ENCODE measurements around the gene PAM. TPM values are rescaled to one million over a fixed set of nuclear protein-coding genes. Genes with fewer than 3 reads are reported as not detected.

Gene PAM
- total RNA-seq, 2 donors from 2014 or later = 69.2 to 124 TPM

- no peak for TF ChIP-seq CTCF (IDR thresholded peaks at IDR 0.05)
- no peaks in the 10 kb centered on the region for H3K27me3 ChIP-seq
- no peak for DNase-seq
- H3K4me3 ChIP-seq = no peak overlapping the region
- no peaks in the 10 kb centered on the region for H3K4me1 ChIP-seq
- intact Hi-C loops (cut with DNase I) = no loop called here
- no peak overlapping the region for H3K9ac ChIP-seq (ENCODE audit: low read depth in 2 of 2, low read length in 2 of 2)
- no peaks in the 10 kb centered on the region for H3K9me3 ChIP-seq
- H3K27ac ChIP-seq = no peak overlapping the region
- no peaks in the 10 kb centered on the region for H3K36me3 ChIP-seq
These were observed 266.2 kb downstream of the PAM start for GRCh38 chr5:103021314-103021713.

GRCh38 chr5:103027267-103027666, 272.2 kb downstream of the PAM start:
- no peak overlapping the region for H3K9ac ChIP-seq (ENCODE audit: low read depth in 2 of 2, low read length in 2 of 2)
- no peaks in the 10 kb centered on the region for H3K36me3 ChIP-seq
- no peaks in the 10 kb centered on the region for H3K9me3 ChIP-seq
- no peaks in the 10 kb centered on the region for H3K4me1 ChIP-seq
- DNase-seq = no peak
- intact Hi-C loops (cut with DNase I) = no loop called here
- no peaks in the 10 kb centered on the region for H3K27me3 ChIP-seq
- no peak overlapping the region for H3K27ac ChIP-seq
- TF ChIP-seq CTCF (IDR thresholded peaks at IDR 0.05) = no peak
- H3K4me3 ChIP-seq = no peak overlapping the region

DNA sequence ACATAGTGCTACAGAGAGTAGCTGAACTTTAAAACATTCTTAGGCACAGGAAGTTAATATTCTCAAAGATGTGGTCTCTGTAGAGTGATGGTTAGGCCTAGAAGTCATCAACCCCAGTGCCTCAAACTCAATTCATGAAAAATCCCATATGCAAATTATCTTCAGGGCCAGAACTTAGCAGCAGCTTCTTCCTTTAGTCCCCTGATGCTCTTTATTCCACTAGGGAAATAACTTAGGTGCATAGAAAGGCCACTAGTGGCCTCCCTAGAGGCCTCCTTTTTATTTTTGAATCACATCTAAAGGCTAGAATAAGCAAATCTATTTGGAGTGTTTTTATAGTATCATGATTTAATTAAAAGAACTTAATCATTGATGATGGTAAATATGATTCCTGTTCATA, 276.5 kb downstream of the PAM start:
- DNase-seq = no peak
- H3K9me3 ChIP-seq = no peaks in the 10 kb centered on the region
- no peak overlapping the region for H3K9ac ChIP-seq (ENCODE audit: low read depth in 2 of 2, low read length in 2 of 2)
- H3K27me3 ChIP-seq = no peaks in the 10 kb centered on the region
- intact Hi-C loops (cut with DNase I) = loop anchor here (10.0 kb wide), 1 partner anchor 113 kb away; no protein-coding TSS in a partner anchor
- no peak overlapping the region for H3K4me3 ChIP-seq
- no peak overlapping the region for H3K27ac ChIP-seq
- TF ChIP-seq CTCF (IDR thresholded peaks at IDR 0.05) = no peak
- no peaks in the 10 kb centered on the region for H3K36me3 ChIP-seq
- no peaks in the 10 kb centered on the region for H3K4me1 ChIP-seq

DNA sequence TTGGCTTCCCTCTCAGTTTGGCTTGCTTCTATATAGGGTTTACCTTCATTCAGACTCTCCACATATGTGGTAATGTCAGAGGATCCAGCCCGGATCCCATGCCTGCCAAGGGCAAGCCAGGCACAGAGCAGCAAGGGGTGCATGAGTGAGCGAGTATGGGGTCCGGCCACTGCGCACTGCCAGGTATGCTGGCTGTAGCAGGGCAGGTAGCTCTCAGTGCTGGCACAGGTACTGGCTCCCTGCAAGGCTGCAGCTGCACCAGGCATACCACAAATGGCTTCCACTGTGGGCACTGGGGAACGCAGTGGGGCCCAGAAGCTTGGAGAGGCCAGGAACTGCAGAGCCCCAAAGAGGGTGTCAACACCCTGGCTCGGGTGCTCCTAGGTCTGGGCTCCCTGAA, 278.6 kb downstream of the PAM start:
- intact Hi-C loops (cut with DNase I) = loop anchor here (10.0 kb wide), 1 partner anchor 111 kb away; no protein-coding TSS in a partner anchor
- no peak overlapping the region for H3K27ac ChIP-seq
- H3K4me1 ChIP-seq = no peaks in the 10 kb centered on the region
- no peaks in the 10 kb centered on the region for H3K27me3 ChIP-seq
- DNase-seq = no peak
- H3K9me3 ChIP-seq = no peaks in the 10 kb centered on the region
- TF ChIP-seq CTCF (IDR thresholded peaks at IDR 0.05) = no peak
- no peaks in the 10 kb centered on the region for H3K36me3 ChIP-seq
- no peak overlapping the region for H3K4me3 ChIP-seq
- no peak overlapping the region for H3K9ac ChIP-seq (ENCODE audit: low read depth in 2 of 2, low read length in 2 of 2)

DNA sequence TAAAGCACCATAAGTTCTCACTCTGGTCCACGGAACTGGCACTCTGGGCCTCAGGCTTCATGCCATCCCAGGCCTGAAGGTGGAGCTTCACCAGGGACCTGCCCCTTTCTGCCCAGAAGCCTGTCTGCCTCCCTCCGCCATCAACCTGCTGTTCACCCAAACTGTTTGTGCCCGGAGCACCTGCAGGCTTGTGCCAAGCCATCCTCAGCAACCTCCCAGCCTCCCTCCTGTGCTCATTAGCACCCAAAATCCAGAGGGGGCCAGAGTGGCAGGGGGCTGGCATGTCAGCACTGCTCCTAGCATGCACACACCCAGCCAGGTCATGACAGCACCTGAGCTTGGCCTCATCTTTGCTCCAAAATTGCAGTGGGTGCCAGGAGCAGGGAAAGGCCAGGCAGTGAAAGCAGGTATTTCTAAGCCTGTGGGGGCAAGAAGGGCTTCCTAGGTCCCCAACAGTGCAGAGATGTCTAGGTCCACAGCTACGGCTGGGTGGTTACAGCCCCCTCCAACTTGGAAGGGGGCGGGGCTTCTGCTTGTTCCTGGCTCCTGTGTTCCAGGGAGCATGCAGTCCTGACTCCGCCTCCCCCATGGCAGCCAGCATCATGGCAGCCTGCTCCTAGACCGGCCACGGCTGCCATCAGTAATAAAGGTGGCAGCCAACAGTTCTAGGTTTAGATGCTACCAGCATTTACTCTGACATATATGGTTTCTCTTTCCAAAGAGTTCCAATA, 279.7 kb downstream of the PAM start:
- Histone ChIP-seq H3K27me3 (no peaks in the 10 kb centered on the region), H3K4me1 (no peaks in the 10 kb centered on the region), H3K27ac (no peak overlapping the region), H3K9ac (ENCODE audit: low read depth in 2 of 2, low read length in 2 of 2) (no peak overlapping the region), H3K4me3 (no peak overlapping the region), H3K36me3 (no peaks in the 10 kb centered on the region), H3K9me3 (no peaks in the 10 kb centered on the region)
- DNase-seq = no peak
- TF ChIP-seq CTCF (IDR thresholded peaks at IDR 0.05) = no peak
- intact Hi-C loops (cut with DNase I) = loop anchor here (10.0 kb wide), 1 partner anchor 110 kb away; no protein-coding TSS in a partner anchor

All from colonic mucosa (tissue), 4 donors.